ENCODE measurements around the gene LAMB2.

Gene LAMB2

GRCh38 chr3:49110780-49111179, 22.1 kb downstream of the LAMB2 start:
- TF ChIP-seq CEBPB (IDR thresholded peaks at IDR 0.05) = no peak
- TF ChIP-seq TCF12 (IDR thresholded peaks at IDR 0.05; ENCODE audit: low read depth) = no peak
- no peak for TF ChIP-seq CREB1 (IDR thresholded peaks at IDR 0.05; ENCODE audit: low read depth)
- no peak for TF ChIP-seq REST (IDR thresholded peaks at IDR 0.05; ENCODE audit: low read depth)

GRCh38 chr3:49108346-49108745, 24.5 kb downstream of the LAMB2 start:
- TF ChIP-seq EGR1 (IDR thresholded peaks at IDR 0.05) (no peak), CREB1 (IDR thresholded peaks at IDR 0.05; ENCODE audit: low read depth) (no peak), TCF12 (IDR thresholded peaks at IDR 0.05; ENCODE audit: low read depth) (no peak), EP300 (IDR thresholded peaks at IDR 0.05; ENCODE audit: borderline replicate concordance) (no peak), NFIC (IDR thresholded peaks at IDR 0.05) (no peak), REST (IDR thresholded peaks at IDR 0.05; ENCODE audit: low read depth) (no peak), YY1 (IDR thresholded peaks at IDR 0.05; ENCODE audit: low read depth) (no peak), RAD21 (IDR thresholded peaks at IDR 0.05; ENCODE audit: low read depth) (no peak), CEBPB (IDR thresholded peaks at IDR 0.05) (no peak)
- TF ChIP-seq, protein P1, sequence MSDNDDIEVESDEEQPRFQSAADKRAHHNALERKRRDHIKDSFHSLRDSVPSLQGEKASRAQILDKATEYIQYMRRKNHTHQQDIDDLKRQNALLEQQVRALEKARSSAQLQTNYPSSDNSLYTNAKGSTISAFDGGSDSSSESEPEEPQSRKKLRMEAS (IDR thresholded peaks at IDR 0.05) = no peak

- TF ChIP-seq, protein P1 (IDR thresholded peaks at IDR 0.05) = peak; percentile 36
- TF ChIP-seq EP300 (IDR thresholded peaks at IDR 0.05; ENCODE audit: borderline replicate concordance) (peak; percentile 20; the same call in 1 of the 2 replicates), FOXM1 (IDR thresholded peaks at IDR 0.05; ENCODE audit: borderline replicate concordance, low read depth) (peak; percentile 43; the same call in 1 of the 2 replicates), YY1 (IDR thresholded peaks at IDR 0.05; ENCODE audit: low read depth) (peak; percentile 92), EGR1 (IDR thresholded peaks at IDR 0.05) (no peak), CEBPB (IDR thresholded peaks at IDR 0.05) (no peak), TAF1 (IDR thresholded peaks at IDR 0.05; ENCODE audit: low read depth) (peak; percentile 87), TCF12 (IDR thresholded peaks at IDR 0.05; ENCODE audit: low read depth) (peak; percentile 47; the same call in 1 of the 2 replicates)
Measured at GRCh38 chr3:49104427-49105291, 28.2 kb downstream of the LAMB2 start, which contains the start of gene QARS1. TSS of gene QARS1 (minus strand) at chr3:49104757. CDS start at chr3:49104733, 24 bp downstream.

DNA sequence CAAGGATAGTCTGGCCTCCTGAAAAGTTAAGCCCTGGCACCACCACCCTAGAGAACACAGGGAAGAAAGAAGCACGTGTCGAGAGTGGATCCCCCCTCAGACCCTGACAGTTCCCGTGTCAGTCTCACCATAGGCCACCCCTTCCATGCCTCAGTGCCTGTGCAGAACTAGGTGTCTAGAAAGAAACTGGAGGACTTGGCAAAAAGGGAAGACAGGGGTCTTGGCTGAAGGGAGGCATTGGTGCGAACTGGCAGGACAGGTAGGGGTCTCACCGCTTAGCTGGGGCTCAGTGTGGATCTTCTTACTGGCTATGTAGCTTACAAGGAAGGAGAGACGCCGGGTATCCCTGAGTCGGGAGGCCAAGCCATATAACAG, 28.8 kb downstream of the LAMB2 start:
- no peak for TF ChIP-seq YY1 (IDR thresholded peaks at IDR 0.05; ENCODE audit: low read depth)
- no peak for TF ChIP-seq ZBTB7A (IDR thresholded peaks at IDR 0.05; ENCODE audit: low read depth)
- TF ChIP-seq USF1 (IDR thresholded peaks at IDR 0.05) = no peak
- TF ChIP-seq EGR1 (IDR thresholded peaks at IDR 0.05) = no peak
- TF ChIP-seq TCF12 (IDR thresholded peaks at IDR 0.05; ENCODE audit: low read depth) = no peak
- TF ChIP-seq CREB1 (IDR thresholded peaks at IDR 0.05; ENCODE audit: low read depth) = no peak
- no peak for TF ChIP-seq REST (IDR thresholded peaks at IDR 0.05; ENCODE audit: low read depth)
- TF ChIP-seq FOXM1 (IDR thresholded peaks at IDR 0.05; ENCODE audit: borderline replicate concordance, low read depth) = no peak
- TF ChIP-seq EP300 (IDR thresholded peaks at IDR 0.05; ENCODE audit: borderline replicate concordance) = no peak
- no peak for TF ChIP-seq NFIC (IDR thresholded peaks at IDR 0.05)
- no peak for TF ChIP-seq TEAD4 (IDR thresholded peaks at IDR 0.05)
- TF ChIP-seq TAF1 (IDR thresholded peaks at IDR 0.05; ENCODE audit: low read depth) = no peak
- TF ChIP-seq, protein P1 (IDR thresholded peaks at IDR 0.05) = no peak
- TF ChIP-seq CEBPB (IDR thresholded peaks at IDR 0.05) = no peak
- TF ChIP-seq RAD21 (IDR thresholded peaks at IDR 0.05; ENCODE audit: low read depth) = no peak

Data from Ishikawa (cell line).